Central memory CD8-positive, alpha-beta T cell (primary cell): ENCODE measurements around the gene PDCD1.

Source experiments
- ATAC-seq: fragments of 150-1000 bp; cut with Tn5 transposase; replicated peaks from 2 replicates; pipeline ENCODE4 v1.10.0; 2022; ENCODE audit warnings: mild to moderate bottlenecking, moderate FRiP score, moderate number of reproducible peaks; ENCODE audit not compliant: poor library complexity, severe bottlenecking; ENCODE audit errors: extremely low read depth
- DNase-seq, 2 donors: peaks; one replicate each; pipeline ENCODE4 v3.0.0; 2021; ENCODE audit warnings: low spot score in 2 of 2
- H3K27ac Mint-ChIP-seq: one replicate; pipeline ENCODE4 v1.8.0; 2022; ENCODE audit warnings: low read depth, mild to moderate bottlenecking, moderate library complexity, mixed read lengths
- H3K27me3 Mint-ChIP-seq: one replicate; pipeline ENCODE4 v1.8.0; 2022; ENCODE audit warnings: mixed read lengths
- H3K36me3 Mint-ChIP-seq: one replicate; pipeline ENCODE4 v1.8.0; 2022; ENCODE audit warnings: mild to moderate bottlenecking, moderate library complexity, mixed read lengths; ENCODE audit not compliant: insufficient read depth
- H3K4me1 Mint-ChIP-seq: one replicate; pipeline ENCODE4 v1.8.0; 2022; ENCODE audit warnings: mixed read lengths
- H3K4me3 Mint-ChIP-seq: one replicate; pipeline ENCODE4 v1.8.0; 2022; ENCODE audit warnings: mild to moderate bottlenecking, moderate library complexity, mixed read lengths
- H3K9me3 Mint-ChIP-seq: one replicate; pipeline ENCODE4 v1.8.0; 2022; ENCODE audit warnings: mixed read lengths

The PDCD1 gene

DNA sequence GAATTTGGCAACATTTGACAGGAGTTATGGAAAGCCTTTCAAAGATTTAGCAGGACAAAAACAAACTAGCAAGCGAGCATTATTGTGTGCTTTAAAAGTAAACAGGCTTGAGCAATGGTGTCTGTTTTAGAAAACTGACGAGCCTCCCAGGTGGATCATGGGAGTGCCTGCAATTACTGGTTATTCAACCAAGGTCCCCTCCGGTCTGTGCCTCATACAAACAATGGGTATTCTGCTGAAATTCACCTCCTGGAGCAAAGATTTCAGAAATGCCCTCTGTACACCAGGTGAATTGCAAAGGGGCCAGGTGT lies 33.2 kb upstream of the PDCD1 start:
- Mint-ChIP-seq H3K36me3 (peaks cover 12% of the 10 kb centered on the region), H3K4me3 (no peak overlapping the region), H3K9me3 (no peaks in the 10 kb centered on the region), H3K27me3 (no peaks in the 10 kb centered on the region), H3K4me1 (peaks cover 28% of the 10 kb centered on the region), H3K27ac (no peak overlapping the region)
- ATAC-seq (no peak), DNase-seq (no peak)

DNA sequence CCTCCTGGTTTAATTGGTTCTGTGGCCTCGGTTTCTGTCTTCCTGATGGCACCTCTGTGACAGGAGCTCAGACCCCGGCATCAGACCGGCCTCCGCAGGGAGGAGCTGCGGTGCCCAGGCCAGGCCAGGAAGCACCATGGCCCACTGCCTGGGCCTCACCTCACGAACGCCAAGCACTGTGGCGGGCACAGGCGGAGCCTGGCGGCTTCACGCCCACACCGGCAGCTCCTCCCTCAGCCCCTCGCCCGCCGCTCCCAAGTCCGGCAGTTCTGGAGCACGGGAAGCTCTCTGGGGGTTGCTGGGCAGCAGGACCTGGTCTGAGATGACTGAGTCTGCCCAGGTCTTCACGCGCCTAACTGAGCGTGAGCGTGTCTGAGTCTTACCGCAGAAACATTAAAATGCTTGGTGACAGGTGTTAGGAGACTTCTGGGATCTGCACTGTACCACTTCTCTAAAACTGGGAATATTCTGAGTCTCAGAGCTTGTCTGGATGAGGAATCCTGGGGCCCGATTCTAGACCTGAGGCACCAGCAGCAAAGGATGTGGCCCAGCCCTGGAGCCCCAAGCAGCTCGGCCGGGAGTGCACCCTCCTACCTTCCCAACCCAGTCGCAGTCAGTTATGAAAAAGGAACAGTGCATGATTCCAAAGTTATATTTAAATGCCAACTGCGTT lies 32.8 kb upstream of the PDCD1 start:
- Mint-ChIP-seq H3K36me3 (peaks cover 9% of the 10 kb centered on the region), H3K4me3 (no peak overlapping the region), H3K9me3 (no peaks in the 10 kb centered on the region), H3K4me1 (peaks cover 31% of the 10 kb centered on the region), H3K27ac (no peak overlapping the region), H3K27me3 (no peaks in the 10 kb centered on the region)
- DNase-seq: no peak
- no peak for ATAC-seq

DNA sequence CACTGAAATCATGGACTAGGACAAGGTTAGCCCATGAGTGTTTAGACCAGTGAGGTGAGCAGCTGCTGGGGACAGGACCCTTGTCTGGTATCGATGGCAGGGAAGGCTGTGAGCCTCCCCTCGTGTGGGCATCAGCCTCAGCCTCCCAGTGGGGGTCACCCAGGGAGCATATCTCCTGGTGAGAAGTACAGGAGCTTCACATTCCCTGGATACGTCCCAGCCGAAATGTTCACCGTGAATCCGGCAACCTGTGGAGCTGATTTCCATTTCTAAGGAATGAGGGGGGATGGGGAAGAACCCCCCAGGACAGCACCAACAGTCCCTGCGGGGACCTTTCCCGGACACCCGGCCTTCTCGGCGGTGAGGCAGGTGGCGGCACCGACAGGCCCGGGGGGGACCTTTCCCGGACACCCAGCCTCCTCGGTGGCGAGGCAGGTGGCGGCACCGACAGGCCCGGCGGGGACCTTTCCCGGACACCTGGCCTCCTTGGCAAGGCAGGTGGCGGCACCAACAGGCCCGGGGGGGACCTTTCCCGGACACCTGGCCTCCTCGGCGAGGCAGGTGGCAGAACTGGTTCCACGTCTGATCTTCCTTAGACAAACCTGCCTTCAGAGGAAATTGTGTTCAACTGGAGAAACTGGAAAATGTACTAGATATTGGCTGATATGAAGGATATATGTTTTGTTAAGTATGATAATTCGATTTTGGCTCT lies 32.0 kb upstream of the PDCD1 start:
- ATAC-seq (no peak), DNase-seq (no peak)
- H3K9me3 Mint-ChIP-seq: no peaks in the 10 kb centered on the region
- H3K27ac Mint-ChIP-seq: no peak overlapping the region
- no peak overlapping the region for H3K4me3 Mint-ChIP-seq
- peaks cover 3% of the 10 kb centered on the region for H3K36me3 Mint-ChIP-seq
- H3K27me3 Mint-ChIP-seq: no peaks in the 10 kb centered on the region
- peaks cover 33% of the 10 kb centered on the region for H3K4me1 Mint-ChIP-seq

DNA sequence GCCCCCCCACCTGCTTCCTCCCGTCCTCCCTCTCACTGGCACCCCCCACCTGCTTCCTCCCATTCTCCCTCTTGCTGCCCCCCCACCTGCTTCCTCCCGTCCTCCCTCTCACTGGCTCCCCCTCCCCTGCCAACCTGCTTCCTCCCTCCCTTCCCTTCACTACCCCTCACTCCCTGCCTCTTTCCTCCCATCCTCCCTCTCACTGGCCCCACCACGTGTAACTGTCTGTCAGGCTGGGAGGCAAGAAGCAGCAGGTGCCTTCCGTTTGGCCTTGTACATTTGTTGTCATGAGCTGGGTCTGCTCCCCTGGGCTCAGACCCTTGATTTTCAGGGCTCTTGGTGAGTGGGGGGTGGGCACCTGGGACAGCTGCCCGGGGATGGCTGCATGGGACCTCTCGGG lies 29.9 kb upstream of the PDCD1 start:
- Mint-ChIP-seq H3K36me3 (peaks cover 3% of the 10 kb centered on the region), H3K27ac (no peak overlapping the region), H3K4me3 (peak overlapping the region; percentile 4)

DNA sequence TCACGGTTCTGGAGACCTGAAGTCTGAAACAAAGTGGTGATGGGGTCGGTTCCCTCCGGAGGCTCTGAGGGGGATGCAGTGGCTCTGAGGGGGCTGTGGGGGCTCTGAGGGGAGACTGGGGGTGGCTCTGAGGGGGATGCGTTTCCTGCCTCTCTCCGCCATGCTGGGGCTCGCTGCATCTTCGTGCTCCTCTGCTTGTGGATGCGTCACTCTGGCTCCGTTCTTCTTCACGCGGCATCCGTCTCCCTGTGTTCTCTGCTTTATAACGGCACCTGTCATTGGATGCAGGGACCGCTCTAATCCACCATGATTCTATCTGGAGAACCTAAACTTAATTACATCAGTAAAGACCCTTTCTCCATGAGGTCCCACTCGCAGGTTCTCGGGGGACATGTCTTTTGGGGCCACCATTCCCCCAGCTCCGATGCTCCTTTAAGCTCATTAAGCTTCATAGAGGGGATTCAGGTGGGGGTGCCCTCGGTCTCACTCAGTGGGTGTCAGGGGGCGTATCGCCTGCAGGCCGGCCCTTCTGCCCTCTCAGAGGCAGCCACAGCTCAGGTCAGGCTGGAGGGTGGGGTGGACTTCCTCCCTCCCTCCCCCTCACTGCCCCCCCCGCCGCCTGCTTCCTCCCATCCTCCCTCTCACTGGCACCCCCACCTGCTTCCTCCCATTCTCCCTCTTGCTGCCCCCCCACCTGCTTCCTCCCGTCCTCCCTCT lies 29.3 kb upstream of the PDCD1 start:
- peaks cover 7% of the 10 kb centered on the region for H3K36me3 Mint-ChIP-seq
- no peaks in the 10 kb centered on the region for H3K9me3 Mint-ChIP-seq
- H3K27me3 Mint-ChIP-seq: no peaks in the 10 kb centered on the region
- peaks cover 44% of the 10 kb centered on the region for H3K4me1 Mint-ChIP-seq
- H3K27ac Mint-ChIP-seq: peak overlapping the region; percentile 89
- ATAC-seq (no peak), DNase-seq (no peak)
- no peak overlapping the region for H3K4me3 Mint-ChIP-seq

More for the DNA sequence above, 29.9 kb upstream of the PDCD1 start:
- H3K9me3 Mint-ChIP-seq: no peaks in the 10 kb centered on the region
- ATAC-seq (no peak), DNase-seq (no peak)
- peaks cover 41% of the 10 kb centered on the region for H3K4me1 Mint-ChIP-seq
- no peaks in the 10 kb centered on the region for H3K27me3 Mint-ChIP-seq

DNA sequence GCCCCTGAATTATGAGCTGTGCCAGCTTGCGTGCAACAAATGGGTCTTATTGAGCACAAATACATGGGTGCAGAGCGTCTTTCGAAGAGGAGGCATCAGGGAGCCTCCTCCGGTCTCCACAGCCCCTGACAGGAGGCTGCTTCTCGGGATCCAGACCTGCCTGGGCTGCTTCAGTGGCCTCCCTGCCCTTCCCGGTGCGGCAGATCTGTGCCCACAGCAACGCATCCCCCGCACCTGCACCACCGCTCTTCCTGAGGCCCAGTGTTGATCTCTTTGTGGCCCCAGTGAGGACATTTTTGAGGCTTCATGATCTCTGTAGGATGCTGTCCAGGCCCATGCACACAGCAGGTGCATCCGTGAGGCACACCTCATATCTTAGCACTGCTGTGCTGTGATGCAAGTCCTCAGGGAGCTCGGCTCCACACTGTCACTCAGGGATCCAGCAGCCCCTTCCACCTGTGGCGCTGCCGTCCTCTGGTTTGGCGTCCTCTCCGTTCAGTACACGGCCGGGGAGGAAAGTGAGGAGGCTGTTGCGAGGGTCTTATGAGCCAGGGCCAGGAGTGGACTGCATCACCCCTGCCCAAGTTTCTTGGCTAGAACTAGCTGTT lies 28.2 kb upstream of the PDCD1 start:
- Mint-ChIP-seq H3K4me1 (peaks cover 54% of the 10 kb centered on the region), H3K4me3 (no peak overlapping the region), H3K27me3 (no peaks in the 10 kb centered on the region), H3K27ac (peak overlapping the region; percentile 89), H3K36me3 (peaks cover 10% of the 10 kb centered on the region), H3K9me3 (no peaks in the 10 kb centered on the region)
- no peak for DNase-seq
- no peak for ATAC-seq

DNA sequence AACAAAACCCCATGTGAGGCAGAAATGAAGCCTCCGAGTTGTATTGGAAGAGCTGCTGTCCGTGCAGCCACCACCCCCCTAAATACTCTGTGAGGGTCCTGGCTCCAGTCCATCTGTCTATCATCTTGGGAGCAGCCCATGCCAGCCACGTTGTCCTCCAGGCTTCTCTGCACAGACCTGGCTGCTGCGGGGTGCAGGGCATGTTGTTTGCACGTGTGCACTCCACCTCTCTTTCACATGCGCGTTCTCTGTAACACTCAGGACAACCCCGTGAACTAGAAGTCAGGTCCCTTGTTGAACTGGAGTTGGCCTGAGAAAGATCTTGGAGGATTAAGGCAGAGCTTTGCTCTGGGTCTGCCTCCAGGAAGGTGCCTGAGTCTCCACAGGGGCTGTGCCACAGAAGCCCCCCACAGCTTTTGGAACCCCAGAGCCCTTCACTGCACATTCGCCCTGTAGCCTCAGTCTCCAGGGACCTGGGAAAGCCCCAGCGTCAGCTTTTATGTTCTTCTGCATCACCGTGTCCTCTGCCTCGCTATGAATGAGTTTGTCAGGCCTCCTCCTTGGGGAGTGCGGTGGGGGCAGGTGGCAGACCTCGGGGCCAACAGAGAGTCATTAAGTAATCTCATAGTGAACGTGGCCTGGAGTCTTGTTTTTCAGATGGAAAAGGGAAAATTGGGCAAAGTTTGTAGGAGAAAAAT lies 27.4 kb upstream of the PDCD1 start:
- Mint-ChIP-seq H3K4me1 (peaks cover 63% of the 10 kb centered on the region), H3K27me3 (no peaks in the 10 kb centered on the region), H3K27ac (no peak overlapping the region), H3K9me3 (no peaks in the 10 kb centered on the region), H3K4me3 (no peak overlapping the region), H3K36me3 (peaks cover 18% of the 10 kb centered on the region)
- ATAC-seq (no peak), DNase-seq (no peak)

DNA sequence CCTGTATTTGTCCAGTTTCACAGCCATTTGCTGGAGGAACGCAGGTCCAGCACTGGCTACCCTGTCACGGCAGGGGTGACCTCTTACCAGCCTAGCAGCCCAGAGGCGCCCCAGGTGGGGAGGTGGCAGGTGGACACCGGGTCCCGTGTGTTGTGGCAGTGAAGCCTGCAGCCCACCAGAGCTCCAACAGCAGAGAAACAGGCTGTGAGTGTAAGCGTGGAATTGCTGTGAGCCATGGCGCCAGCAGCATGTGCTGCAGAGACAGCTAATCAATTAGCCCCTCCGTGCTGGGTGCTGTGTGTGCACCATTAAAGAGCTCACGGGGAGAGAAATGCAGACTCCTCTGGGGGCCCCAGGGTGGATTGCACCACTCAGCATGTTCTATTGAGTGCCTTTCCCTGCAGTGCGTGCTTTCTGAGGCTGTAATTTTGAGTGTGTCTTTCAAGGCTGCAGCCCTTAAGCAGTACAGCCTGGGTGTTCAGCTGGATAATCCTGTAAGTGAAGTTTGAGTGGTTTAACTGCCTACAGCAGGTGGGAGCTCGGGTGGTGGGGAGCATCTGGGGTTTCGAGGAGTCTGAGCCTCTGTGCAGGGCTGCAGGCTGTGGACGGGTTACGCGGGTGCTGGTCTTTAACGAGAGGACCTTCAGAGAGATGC lies 26.7 kb upstream of the PDCD1 start:
- Mint-ChIP-seq H3K36me3 (peaks cover 21% of the 10 kb centered on the region), H3K4me1 (peaks cover 68% of the 10 kb centered on the region), H3K27ac (no peak overlapping the region), H3K27me3 (no peaks in the 10 kb centered on the region), H3K4me3 (no peak overlapping the region), H3K9me3 (no peaks in the 10 kb centered on the region)
- ATAC-seq: no peak
- DNase-seq: no peak

DNA sequence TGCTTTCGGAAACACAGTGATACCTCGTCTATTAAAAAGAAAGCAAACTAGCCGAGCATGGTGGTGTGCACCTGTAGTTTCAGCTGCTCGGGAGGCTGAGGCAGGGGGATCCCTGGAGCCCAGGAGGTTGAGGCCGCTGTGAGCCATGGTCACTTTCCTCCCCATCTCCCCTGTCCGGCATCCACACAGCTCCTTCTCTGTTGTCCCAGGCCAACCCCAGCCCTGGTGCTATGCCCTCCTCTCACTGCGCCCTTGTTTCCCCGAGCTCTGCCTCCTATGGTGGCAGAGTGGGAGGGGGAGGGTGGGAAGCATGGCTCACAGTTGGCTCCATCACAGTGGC lies 26.2 kb upstream of the PDCD1 start:
- DNase-seq (no peak), ATAC-seq (no peak)
- no peak overlapping the region for H3K4me3 Mint-ChIP-seq
- no peak overlapping the region for H3K27ac Mint-ChIP-seq
- peaks cover 21% of the 10 kb centered on the region for H3K36me3 Mint-ChIP-seq
- H3K9me3 Mint-ChIP-seq: no peaks in the 10 kb centered on the region
- peaks cover 66% of the 10 kb centered on the region for H3K4me1 Mint-ChIP-seq
- no peaks in the 10 kb centered on the region for H3K27me3 Mint-ChIP-seq

DNA sequence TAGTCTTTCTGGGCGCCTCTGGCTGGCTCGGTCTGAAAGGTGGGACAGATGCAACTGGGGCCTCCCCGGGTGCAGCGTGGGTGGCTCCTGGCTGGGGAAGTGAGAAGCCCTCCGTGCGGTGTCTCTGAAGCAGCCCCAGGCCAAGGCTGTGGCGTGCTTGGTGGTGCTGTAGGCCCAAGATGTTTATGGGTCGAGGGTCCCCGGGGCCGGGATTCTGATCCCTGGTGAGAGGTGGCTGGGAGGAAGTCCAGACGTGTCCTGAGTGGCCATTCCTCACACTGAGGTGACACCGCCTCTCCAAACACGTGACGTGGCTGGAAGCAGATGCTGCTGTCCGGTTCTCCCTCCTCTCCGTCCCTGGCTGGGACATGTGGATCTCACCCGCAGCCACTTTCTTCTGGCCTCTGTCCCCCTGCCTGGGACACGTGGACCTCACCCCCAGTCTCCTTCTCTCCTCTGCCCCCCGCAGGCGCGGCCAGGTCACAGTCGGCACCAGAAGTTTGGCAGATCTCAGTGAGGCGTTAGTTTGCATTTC lies 23.5 kb upstream of the PDCD1 start:
- DNase-seq (no peak), ATAC-seq (peak; percentile 63)
- no peaks in the 10 kb centered on the region for H3K9me3 Mint-ChIP-seq
- peak overlapping the region; percentile 81 for H3K4me3 Mint-ChIP-seq
- no peaks in the 10 kb centered on the region for H3K27me3 Mint-ChIP-seq
- peaks cover 45% of the 10 kb centered on the region for H3K4me1 Mint-ChIP-seq
- H3K27ac Mint-ChIP-seq: peak overlapping the region; percentile 90
- peaks cover 21% of the 10 kb centered on the region for H3K36me3 Mint-ChIP-seq

DNA sequence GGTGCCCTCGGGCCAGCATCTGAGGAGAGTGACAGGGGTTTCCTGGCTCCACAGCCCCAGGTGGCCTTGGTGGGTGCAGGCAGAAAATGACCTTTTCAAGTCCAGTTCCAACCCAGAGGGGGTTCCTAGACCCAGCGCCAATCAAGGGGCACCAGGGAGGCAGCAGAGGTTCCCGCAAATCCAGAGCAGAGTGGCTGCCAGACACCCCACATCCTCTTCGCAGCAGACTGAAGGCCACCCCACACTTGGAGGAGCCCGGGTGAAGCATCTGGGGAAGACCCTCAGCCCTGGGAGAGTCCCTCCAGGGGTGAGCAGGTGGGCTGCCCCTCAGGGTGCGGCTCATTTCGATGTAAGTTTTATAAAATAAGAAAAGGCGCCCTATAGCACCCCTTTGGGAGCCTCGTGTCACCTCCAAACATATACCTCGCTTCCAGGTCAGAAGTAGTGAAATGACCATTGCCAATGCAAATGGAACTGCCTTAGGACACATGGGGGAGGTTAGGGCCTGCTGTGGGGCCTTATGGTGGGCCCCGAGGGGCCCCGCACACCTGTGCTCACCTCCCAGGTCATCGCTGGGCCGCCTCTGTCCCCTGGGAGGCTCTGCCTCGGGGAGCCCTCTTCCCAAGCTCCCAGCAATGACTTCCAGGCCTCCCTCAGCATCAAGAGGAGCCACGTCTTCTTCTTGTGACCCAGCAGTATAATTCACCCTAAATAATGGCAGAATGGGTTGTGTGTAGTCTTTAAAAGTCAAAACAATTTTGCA lies 21.8 kb upstream of the PDCD1 start:
- Mint-ChIP-seq H3K27ac (peak overlapping the region; percentile 90), H3K9me3 (no peaks in the 10 kb centered on the region), H3K4me1 (peaks cover 36% of the 10 kb centered on the region), H3K4me3 (peak overlapping the region; percentile 81), H3K27me3 (no peaks in the 10 kb centered on the region), H3K36me3 (peaks cover 21% of the 10 kb centered on the region)
- ATAC-seq (no peak), DNase-seq (no peak)
